Epithelial cell of prostate (primary cell): ENCODE results near the gene SPTBN5.

Experiments used
- DNase-seq: peaks from one replicate; pipeline ENCODE4 v3.0.0-alpha.2; 2011; ENCODE audit warnings: low read depth, low spot score
- H3K27ac ChIP-seq: fragments of 450-650 bp; 2 replicates; pipeline ENCODE4 v1.5.1; 2017; ENCODE audit warnings: mild to moderate bottlenecking

The SPTBN5 gene

DNA sequence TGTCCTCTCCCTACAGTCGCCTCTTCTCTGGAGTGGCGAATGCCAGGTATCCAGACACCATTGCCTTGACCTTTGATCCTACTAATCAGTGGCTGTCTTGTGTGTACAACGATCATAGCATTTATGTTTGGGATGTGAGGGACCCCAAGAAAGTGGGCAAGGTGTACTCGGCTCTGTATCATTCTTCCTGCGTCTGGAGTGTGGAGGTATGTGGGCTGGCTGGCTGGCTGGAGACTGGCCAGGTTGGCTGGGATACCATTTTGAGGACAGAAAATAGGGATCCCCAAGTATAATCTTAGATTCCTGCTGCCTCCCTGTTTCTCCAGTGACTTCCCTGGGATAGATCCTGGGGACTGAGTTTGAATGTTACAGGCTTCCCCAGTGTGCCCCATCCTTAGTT, 79.3 kb downstream of the SPTBN5 start:
- no peak overlapping the region for H3K27ac ChIP-seq
- DNase-seq = no peak

DNA sequence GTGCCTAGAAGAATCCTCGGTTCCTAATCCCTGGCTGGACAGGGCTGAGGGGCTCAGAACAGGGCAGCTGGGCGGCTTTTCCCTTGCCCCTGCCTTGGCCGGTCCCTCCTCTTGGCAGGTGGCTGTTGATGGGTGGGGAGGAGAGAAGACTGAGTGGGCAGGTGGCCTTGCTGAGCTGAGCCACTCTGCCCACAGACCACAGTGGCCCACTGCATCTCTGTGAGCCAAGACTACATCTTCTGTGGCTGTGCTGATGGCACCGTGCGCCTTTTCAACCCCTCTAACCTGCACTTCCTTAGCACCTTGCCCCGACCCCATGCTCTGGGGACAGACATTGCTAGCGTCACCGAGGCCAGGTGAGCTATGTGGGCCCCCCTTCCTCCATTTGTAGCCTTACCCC, 80.4 kb downstream of the SPTBN5 start:
- no peak for DNase-seq
- H3K27ac ChIP-seq = no peak overlapping the region

- DNase-seq = no peak
- H3K27ac ChIP-seq = no peak overlapping the region
Measured at GRCh38 chr15:41812820-41813375, 81.0 kb downstream of the SPTBN5 start.

GRCh38 chr15:41811432-41812195, 82.2 kb downstream of the SPTBN5 start:
- H3K27ac ChIP-seq = no peak overlapping the region
- no peak for DNase-seq

DNA sequence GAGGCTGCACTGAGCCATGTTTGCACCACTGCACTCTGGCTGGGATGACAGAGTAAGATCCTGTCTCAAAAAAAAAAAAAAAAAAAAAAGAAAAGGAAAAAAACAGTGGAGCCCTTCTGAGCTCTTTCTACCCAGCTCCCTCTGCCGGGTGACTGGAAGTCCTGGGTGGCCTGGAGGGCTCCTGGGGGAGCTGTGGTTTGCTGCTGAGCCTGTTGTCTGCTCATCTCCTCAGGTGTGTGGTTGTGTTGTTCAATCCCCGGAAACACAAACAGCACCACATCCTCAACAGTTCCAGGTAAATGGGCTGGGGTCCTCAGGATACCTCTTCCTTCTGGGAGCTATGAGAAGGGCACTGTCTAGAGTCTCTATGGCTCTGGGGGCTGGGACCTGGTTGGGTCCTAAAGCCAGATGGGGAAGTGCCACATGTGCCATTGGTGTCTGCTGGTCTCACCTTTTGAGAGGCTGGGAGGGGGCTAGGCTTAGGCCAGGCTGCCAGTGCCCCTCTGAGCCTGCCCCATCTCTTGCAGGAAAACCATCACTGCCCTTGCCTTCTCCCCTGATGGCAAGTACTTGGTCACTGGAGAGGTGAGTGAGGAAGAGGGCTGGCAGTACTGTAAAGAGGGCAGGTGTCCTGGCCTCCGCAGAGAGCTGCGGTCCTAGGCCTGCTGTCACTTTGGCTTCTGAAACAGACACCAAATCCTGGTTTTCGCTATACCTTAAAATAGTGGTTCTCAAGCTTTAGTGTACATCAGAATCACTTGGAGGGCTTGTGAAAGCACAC, 83.0 kb downstream of the SPTBN5 start:
- H3K27ac ChIP-seq = no peak overlapping the region
- no peak for DNase-seq

DNA sequence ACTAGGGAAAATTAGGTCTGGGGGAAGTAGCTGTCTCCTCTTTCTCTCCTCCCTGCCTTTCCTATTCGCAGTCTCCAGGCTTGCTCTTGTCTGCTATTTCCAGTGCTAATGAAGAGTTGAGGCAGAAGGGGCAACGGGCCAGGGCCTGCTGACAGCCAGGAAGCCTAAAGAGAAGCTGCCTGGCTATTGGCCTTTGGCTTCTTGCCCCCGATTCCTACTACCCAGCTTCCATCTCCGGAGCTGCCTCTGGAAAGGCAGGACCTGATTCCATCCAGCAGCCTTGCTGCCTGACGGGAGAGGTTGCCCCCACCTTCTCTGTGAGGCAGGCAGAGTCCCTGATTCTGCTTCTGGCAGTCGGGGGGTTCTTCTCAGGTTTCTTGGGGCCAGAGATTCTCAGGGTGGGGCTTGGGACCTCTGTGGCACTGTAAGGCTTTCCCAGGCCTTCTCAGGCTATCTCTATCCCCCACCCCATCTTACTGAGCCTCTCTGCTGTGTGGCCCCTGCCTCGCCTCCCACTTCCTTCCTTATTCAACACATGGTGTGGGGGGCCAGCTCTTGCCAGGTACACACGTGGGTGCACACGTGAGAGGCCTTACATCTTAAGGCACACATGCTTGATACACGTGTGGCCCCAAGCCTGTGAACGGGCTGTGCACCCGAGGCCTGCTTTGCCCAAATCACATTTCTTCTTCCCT, 84.2 kb downstream of the SPTBN5 start:
- DNase-seq = no peak
- peak overlapping the region; percentile 47 for H3K27ac ChIP-seq

- no peak for DNase-seq
- H3K27ac ChIP-seq = peak overlapping the region; percentile 47
Measured at GRCh38 chr15:41809121-41809520, 84.7 kb downstream of the SPTBN5 start.

GRCh38 chr15:41806291-41807181, 87.3 kb downstream of the SPTBN5 start:
- H3K27ac ChIP-seq = peak overlapping the region; percentile 94
- peak; percentile 66 for DNase-seq

DNA sequence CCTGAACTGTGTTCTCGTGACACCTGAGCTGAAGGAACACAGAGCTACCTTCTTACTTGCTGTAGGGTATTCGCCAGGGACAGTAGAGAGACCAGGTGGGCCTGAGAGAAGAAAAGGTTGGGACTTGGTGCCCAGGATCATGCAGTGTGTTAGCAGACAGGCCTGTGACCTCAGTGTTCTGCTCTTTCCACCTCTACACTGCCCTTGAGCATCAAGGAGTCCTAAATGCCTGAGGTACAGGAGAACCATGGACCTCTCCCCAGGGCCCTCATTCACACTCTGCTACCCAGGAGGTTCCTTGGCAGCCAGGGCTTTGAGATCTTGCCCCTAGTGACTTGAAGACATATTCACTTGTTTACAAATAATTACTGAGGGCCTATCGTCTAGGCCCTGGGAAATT, 88.1 kb downstream of the SPTBN5 start:
- DNase-seq = no peak
- H3K27ac ChIP-seq = peak overlapping the region; percentile 94

GRCh38 chr15:41804916-41805666, 88.8 kb downstream of the SPTBN5 start:
- DNase-seq = no peak
- peak overlapping the region; percentile 94 for H3K27ac ChIP-seq

- H3K27ac ChIP-seq = peak overlapping the region; percentile 94
Measured at GRCh38 chr15:41804361-41804760, 89.5 kb downstream of the SPTBN5 start.

GRCh38 chr15:41801850-41802455, 91.9 kb downstream of the SPTBN5 start:
- DNase-seq = no peak
- H3K27ac ChIP-seq = peak overlapping the region; percentile 94

More at GRCh38 chr15:41804361-41804760, 89.5 kb downstream of the SPTBN5 start:
- peak; percentile 89 for DNase-seq

DNA sequence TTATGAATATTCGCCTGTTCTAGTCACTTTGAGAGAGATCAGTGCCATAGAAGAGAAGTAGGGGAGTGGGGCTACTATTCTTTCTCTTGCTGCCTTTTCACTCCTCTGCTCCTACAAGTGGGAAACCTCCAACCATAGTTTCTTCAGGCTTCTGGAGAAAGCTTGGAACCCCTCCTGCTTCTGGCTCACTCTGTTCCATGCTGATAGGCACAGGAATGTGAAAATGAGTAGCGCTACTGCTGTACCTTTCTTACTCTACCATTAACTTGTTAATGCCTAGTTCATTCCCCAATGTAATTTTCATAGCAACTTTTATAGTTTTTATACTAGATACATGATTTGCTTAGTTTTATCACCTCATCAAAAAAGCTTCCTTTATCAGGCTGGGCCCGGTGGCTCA, 92.7 kb downstream of the SPTBN5 start:
- no peak for DNase-seq
- peak overlapping the region; percentile 94 for H3K27ac ChIP-seq

DNA sequence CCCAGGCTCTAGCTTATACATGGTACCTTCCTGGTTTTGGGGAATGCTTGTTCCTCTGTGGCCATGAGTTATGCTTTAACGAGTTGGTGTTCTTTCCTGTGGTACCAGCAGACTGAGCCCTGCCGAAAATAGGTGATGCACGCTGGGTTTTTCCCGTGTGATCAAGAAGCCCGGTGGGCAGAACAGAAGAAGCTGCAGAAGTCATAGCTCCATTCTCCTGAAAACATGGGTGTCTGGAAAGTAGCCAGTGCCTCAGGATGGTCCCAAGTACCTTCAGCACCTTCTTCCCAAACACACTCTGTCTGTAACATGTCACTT, 94.4 kb downstream of the SPTBN5 start:
- peak overlapping the region; percentile 94 for H3K27ac ChIP-seq
- no peak for DNase-seq

DNA sequence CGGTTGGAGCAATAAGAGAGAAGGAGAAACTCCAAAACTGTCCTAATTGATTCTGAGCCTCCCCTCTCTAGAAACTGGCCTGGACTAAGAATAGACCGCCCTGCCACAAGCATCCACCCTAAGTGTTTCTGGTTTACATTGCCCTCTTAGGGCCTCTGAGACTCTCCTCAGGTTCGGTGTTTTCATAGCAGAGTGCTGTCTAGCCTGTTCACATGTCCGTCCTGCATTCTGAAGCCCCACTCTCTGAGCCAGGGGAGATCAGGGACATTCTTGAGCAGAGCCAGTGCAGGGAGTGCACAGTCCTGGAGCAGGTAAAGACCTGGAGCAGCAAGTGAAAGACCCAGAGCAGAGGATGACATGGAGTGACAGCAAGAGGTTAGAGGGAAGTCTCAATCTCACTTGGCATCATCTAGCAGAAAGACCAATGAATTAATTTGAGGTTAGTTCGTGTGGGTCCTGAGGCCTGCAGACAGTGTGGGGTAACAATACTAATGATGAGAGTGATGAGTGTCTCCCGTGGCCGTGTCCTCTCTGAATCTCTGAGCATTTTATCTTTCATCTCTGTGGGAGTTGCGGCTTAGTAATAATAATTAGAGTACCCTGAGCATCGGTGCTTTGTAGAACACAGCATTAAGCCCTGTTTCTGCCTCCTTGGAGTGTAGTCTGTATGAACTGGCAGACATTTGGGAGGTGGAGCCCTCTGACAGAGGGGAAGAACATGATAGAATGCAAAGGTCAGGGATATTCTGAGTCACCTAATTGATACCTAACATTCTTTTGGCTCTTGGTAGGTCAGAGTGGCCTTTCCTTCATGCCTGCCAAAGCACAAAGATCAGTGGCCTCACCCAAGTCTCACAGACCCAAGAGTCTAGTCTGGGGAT, 95.0 kb downstream of the SPTBN5 start:
- peak overlapping the region; percentile 94 for H3K27ac ChIP-seq
- no peak for DNase-seq
